Measurements from ENCODE around the gene RNF181. TPM values are rescaled to one million over a fixed set of nuclear protein-coding genes. Genes with fewer than 3 reads are reported as not detected.

The RNF181 gene
- total RNA-seq, 4 donors from 2014 or later: 86.9 to 202 (median 168) TPM

DNA sequence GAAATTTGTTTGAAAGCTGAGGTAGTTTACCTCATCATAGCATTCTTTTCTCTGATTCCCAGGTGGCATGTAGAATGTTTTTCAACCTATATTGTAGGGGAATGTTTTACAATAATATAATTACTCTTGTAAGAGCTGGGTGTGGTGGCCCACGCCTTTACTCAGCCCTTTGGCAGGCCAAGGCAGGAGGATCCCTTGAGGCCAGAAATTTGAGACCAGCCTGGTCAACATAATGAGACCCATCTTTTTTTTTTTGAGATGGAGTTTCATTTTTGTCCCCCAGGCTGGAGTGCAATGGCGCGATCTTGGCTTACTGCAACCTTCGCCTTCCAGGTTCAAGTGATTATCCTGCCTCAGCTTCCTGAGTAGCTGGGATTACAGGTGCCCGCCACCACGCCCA, 24.1 kb downstream of the RNF181 start:
- DNase-seq: no peak
- Histone ChIP-seq H3K9me3 (no peaks in the 10 kb centered on the region), H3K36me3 (peaks cover 34 to 40% of the 10 kb centered on the region in 2 donors), H3K27me3 (no peaks in the 10 kb centered on the region), H3K27ac (no peak overlapping the region), H3K4me1 (peaks cover 15 to 16% of the 10 kb centered on the region in 2 donors), H3K4me3 (replicated peaks in 1 of 3) (no peak overlapping the region)
- intact Hi-C loops (cut with DNase I): no loop called here
- TF ChIP-seq POLR2A (IDR thresholded peaks at IDR 0.05): no peak
- no peak for TF ChIP-seq CTCF (IDR thresholded peaks at IDR 0.05)
- 87 to 94% methylated on average over 6 of the region's 6 CpGs for WGBS, 2 donors

DNA sequence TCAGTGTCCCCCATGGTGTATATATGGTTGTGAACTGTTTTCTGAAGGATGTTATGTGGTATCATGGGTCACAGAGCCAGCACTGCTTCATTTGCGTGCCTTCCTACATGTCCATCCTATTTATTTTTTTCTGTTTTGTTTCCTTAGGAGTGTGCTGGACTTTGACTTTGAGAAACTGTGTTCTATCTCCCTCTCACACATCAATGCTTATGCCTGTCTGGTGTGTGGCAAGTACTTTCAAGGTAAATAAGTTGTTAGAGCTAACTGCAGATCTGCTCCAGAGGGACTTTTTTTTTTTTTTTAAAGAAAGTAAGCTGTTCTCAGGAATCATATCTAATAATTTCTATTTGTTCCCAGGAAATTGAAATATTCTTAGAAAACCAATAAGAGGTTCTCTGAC, 25.8 kb downstream of the RNF181 start:
- H3K4me1 ChIP-seq: peaks cover 11 to 12% of the 10 kb centered on the region in 2 donors
- H3K27me3 ChIP-seq: no peaks in the 10 kb centered on the region
- H3K27ac ChIP-seq: no peak overlapping the region
- H3K9me3 ChIP-seq: no peaks in the 10 kb centered on the region
- no peak for DNase-seq
- 96 to 100% methylated on average over 1 of the region's 1 CpG for WGBS, 2 donors
- TF ChIP-seq POLR2A (IDR thresholded peaks at IDR 0.05) (no peak), CTCF (IDR thresholded peaks at IDR 0.05) (no peak)
- H3K4me3 ChIP-seq (replicated peaks in 1 of 3): no peak overlapping the region
- intact Hi-C loops (cut with DNase I): no loop called here
- peaks cover 50 to 57% of the 10 kb centered on the region in 2 donors for H3K36me3 ChIP-seq

- Histone ChIP-seq H3K9me3 (no peaks in the 10 kb centered on the region), H3K27me3 (no peaks in the 10 kb centered on the region), H3K27ac (no peak overlapping the region), H3K4me3 (replicated peaks in 1 of 3) (no peak overlapping the region), H3K4me1 (no peaks in the 10 kb centered on the region), H3K36me3 (peaks cover 69 to 73% of the 10 kb centered on the region in 2 donors)
- no peak for TF ChIP-seq POLR2A (IDR thresholded peaks at IDR 0.05)
- no peak for TF ChIP-seq CTCF (IDR thresholded peaks at IDR 0.05)
- WGBS, 2 donors: 92 to 93% methylated on average over 5 of the region's 5 CpGs
- intact Hi-C loops (cut with DNase I): no loop called here
- no peak for DNase-seq
These were observed 28.4 kb downstream of the RNF181 start for GRCh38 chr2:85623991-85624390.

DNA sequence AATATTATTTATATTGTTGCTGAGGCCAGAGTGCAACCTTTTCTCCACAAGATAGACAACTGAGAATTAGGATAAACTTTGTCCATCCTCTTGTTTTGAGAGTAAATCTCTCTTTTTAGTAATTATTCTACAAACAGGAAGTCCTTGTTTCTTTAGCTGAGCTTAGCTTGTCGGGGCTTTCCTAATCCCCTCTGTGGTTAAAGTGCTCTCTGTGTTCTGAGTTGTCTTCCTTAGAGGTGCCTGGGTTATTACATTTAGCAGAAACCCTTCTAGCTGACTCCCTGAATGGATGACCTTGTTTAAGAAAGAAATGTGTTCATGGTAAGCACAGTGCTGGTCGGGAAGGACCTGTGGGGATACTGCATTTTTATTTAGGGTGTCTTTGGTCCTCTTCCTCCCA, 33.1 kb downstream of the RNF181 start:
- TF ChIP-seq POLR2A (IDR thresholded peaks at IDR 0.05): no peak
- no peak for TF ChIP-seq CTCF (IDR thresholded peaks at IDR 0.05)

GRCh38 chr2:85631316-85631715, 35.8 kb downstream of the RNF181 start:
- no peak for DNase-seq
- Histone ChIP-seq H3K4me3 (replicated peaks in 1 of 3) (no peak overlapping the region), H3K4me1 (no peaks in the 10 kb centered on the region), H3K36me3 (peaks cover 53 to 72% of the 10 kb centered on the region in 2 donors), H3K27ac (no peak overlapping the region), H3K9me3 (no peaks in the 10 kb centered on the region), H3K27me3 (no peaks in the 10 kb centered on the region)
- WGBS, 2 donors: 84 to 93% methylated on average over 3 of the region's 3 CpGs
- intact Hi-C loops (cut with DNase I): loop anchor here (10.0 kb wide), 2 partner anchors 183 to 463 kb away; no protein-coding TSS in a partner anchor
- TF ChIP-seq CTCF (IDR thresholded peaks at IDR 0.05) (no peak), POLR2A (IDR thresholded peaks at IDR 0.05) (no peak)

More for the DNA sequence above, 33.1 kb downstream of the RNF181 start:
- Histone ChIP-seq H3K4me1 (no peaks in the 10 kb centered on the region), H3K36me3 (peaks cover 62 to 82% of the 10 kb centered on the region in 2 donors), H3K27me3 (no peaks in the 10 kb centered on the region), H3K4me3 (replicated peaks in 1 of 3) (no peak overlapping the region), H3K27ac (no peak overlapping the region), H3K9me3 (no peaks in the 10 kb centered on the region)
- 57% methylated on average over 2 of the region's 2 CpGs for WGBS, 2 donors
- intact Hi-C loops (cut with DNase I): no loop called here
- no peak for DNase-seq
